ENCODE results near the gene SIK3.

The SIK3 gene

GRCh38 chr11:116895048-116895757, 203.0 kb downstream of the SIK3 start:
- no peak overlapping the region for H3K4me3 ChIP-seq (replicated peaks; ENCODE audit: low read depth, low read length)
- DNase-seq (ENCODE audit: extremely low read depth, low read depth): no peak
- peak; percentile 37 for TF ChIP-seq CTCF (IDR thresholded peaks at IDR 0.05; ENCODE audit: low read depth, low read length, missing control alignments)

- no peak overlapping the region for H3K4me3 ChIP-seq (replicated peaks; ENCODE audit: low read depth, low read length)
- TF ChIP-seq CTCF (IDR thresholded peaks at IDR 0.05; ENCODE audit: low read depth, low read length, missing control alignments): no peak
- DNase-seq (ENCODE audit: extremely low read depth, low read depth): no peak
Observed at GRCh38 chr11:116893906-116894305, 204.3 kb downstream of the SIK3 start.

- no peak for DNase-seq (ENCODE audit: extremely low read depth, low read depth)
- no peak for TF ChIP-seq CTCF (IDR thresholded peaks at IDR 0.05; ENCODE audit: low read depth, low read length, missing control alignments)
- H3K4me3 ChIP-seq (replicated peaks; ENCODE audit: low read depth, low read length): no peak overlapping the region
Observed at GRCh38 chr11:116893437-116893836, 204.8 kb downstream of the SIK3 start.

- H3K4me3 ChIP-seq (replicated peaks; ENCODE audit: low read depth, low read length): no peak overlapping the region
- no peak for DNase-seq (ENCODE audit: extremely low read depth, low read depth)
- TF ChIP-seq CTCF (IDR thresholded peaks at IDR 0.05; ENCODE audit: low read depth, low read length, missing control alignments): no peak
Observed at GRCh38 chr11:116892374-116892773, 205.9 kb downstream of the SIK3 start.

GRCh38 chr11:116891746-116892145, 206.5 kb downstream of the SIK3 start:
- no peak for TF ChIP-seq CTCF (IDR thresholded peaks at IDR 0.05; ENCODE audit: low read depth, low read length, missing control alignments)
- no peak overlapping the region for H3K4me3 ChIP-seq (replicated peaks; ENCODE audit: low read depth, low read length)

GRCh38 chr11:116890607-116891006, 207.6 kb downstream of the SIK3 start:
- H3K4me3 ChIP-seq (replicated peaks; ENCODE audit: low read depth, low read length): no peak overlapping the region
- TF ChIP-seq CTCF (IDR thresholded peaks at IDR 0.05; ENCODE audit: low read depth, low read length, missing control alignments): no peak
- DNase-seq (ENCODE audit: extremely low read depth, low read depth): no peak

More at GRCh38 chr11:116891746-116892145, 206.5 kb downstream of the SIK3 start:
- no peak for DNase-seq (ENCODE audit: extremely low read depth, low read depth)

- no peak for TF ChIP-seq CTCF (IDR thresholded peaks at IDR 0.05; ENCODE audit: low read depth, low read length, missing control alignments)
- H3K4me3 ChIP-seq (replicated peaks; ENCODE audit: low read depth, low read length): no peak overlapping the region
- no peak for DNase-seq (ENCODE audit: extremely low read depth, low read depth)
Observed at GRCh38 chr11:116890193-116890592, 208.0 kb downstream of the SIK3 start.

Measured in HFF-Myc (cell line).